H9 (cell line): ENCODE measurements around the gene NR0B2. TPM values are rescaled to one million over a fixed set of nuclear protein-coding genes. Genes with fewer than 3 reads are reported as not detected.

Experiments used
- DNase-seq: peaks from one replicate; pipeline ENCODE4 v3.0.0-alpha.2; 2017
- H2AFZ ChIP-seq: one replicate; pipeline ENCODE4 v1.6.1; 2013; ENCODE audit warnings: mild to moderate bottlenecking, low read length, control low read depth, moderate library complexity
- H2AK5ac ChIP-seq: 2 replicates; pipeline ENCODE4 v1.6.1; 2013; ENCODE audit warnings: low read length, control low read depth, mixed read lengths; ENCODE audit not compliant: insufficient read length
- H2BK120ac ChIP-seq: one replicate; pipeline ENCODE4 v1.6.1; 2013; ENCODE audit warnings: low read depth, mild to moderate bottlenecking, low read length, control low read depth, inconsistent platforms; ENCODE audit not compliant: poor library complexity, severe bottlenecking
- H2BK12ac ChIP-seq: 2 replicates; pipeline ENCODE4 v1.6.1; 2013; ENCODE audit warnings: low read length, control low read depth, mixed read lengths, low read depth; ENCODE audit not compliant: insufficient read length
- H2BK15ac ChIP-seq: 2 replicates; pipeline ENCODE4 v1.6.1; 2013; ENCODE audit warnings: low read depth, low read length, control low read depth
- H2BK20ac ChIP-seq: one replicate; pipeline ENCODE4 v1.6.1; 2013; ENCODE audit warnings: low read depth, mild to moderate bottlenecking, low read length, control low read depth, inconsistent platforms; ENCODE audit not compliant: poor library complexity, severe bottlenecking
- H2BK5ac ChIP-seq: 2 replicates; pipeline ENCODE4 v1.6.1; 2013; ENCODE audit warnings: low read length, control low read depth, mixed read lengths; ENCODE audit not compliant: insufficient read length
- H3K14ac ChIP-seq: 2 replicates; pipeline ENCODE4 v1.6.1; 2013; ENCODE audit warnings: low read length, control low read depth; ENCODE audit not compliant: insufficient read depth
- H3K18ac ChIP-seq: 2 replicates; pipeline ENCODE4 v1.6.1; 2013; ENCODE audit warnings: low read depth, mild to moderate bottlenecking, mixed read lengths, low read length, control low read depth; ENCODE audit not compliant: insufficient read length
- H3K23ac ChIP-seq: 2 replicates; pipeline ENCODE4 v1.6.1; 2013; ENCODE audit warnings: low read length, control low read depth, mixed read lengths, low read depth; ENCODE audit not compliant: insufficient read length
- H3K23me2 ChIP-seq: 2 replicates; pipeline ENCODE4 v1.6.1; 2013; ENCODE audit warnings: low read depth, mild to moderate bottlenecking, mixed read lengths, low read length, control low read depth; ENCODE audit not compliant: insufficient read length, poor library complexity, severe bottlenecking
- H3K27ac ChIP-seq: 2 replicates; pipeline ENCODE4 v1.5.1; 2013; ENCODE audit warnings: low read length, control low read depth, mixed read lengths, low read depth; ENCODE audit not compliant: insufficient read length
- H3K27me3 ChIP-seq: 2 replicates; pipeline ENCODE4 v1.6.1; 2013; ENCODE audit warnings: low read length, control low read depth, inconsistent platforms; ENCODE audit not compliant: insufficient read depth
- H3K4ac ChIP-seq: 2 replicates; pipeline ENCODE4 v1.6.1; 2013; ENCODE audit warnings: low read depth, mild to moderate bottlenecking, control low read depth, inconsistent platforms, low read length, moderate library complexity
- H3K4me1 ChIP-seq: 2 replicates; pipeline ENCODE4 v1.6.1; 2013; ENCODE audit warnings: low read length, control low read depth, inconsistent platforms; ENCODE audit not compliant: insufficient read depth
- H3K4me2 ChIP-seq: 2 replicates; pipeline ENCODE4 v1.6.1; 2013; ENCODE audit warnings: low read length, control low read depth, mixed read lengths; ENCODE audit not compliant: insufficient read length, insufficient read depth
- H3K56ac ChIP-seq: 2 replicates; pipeline ENCODE4 v1.6.1; 2013; ENCODE audit warnings: low read depth, mild to moderate bottlenecking, mixed read lengths, low read length, control low read depth; ENCODE audit not compliant: insufficient read length
- H3K79me1 ChIP-seq: 2 replicates; pipeline ENCODE4 v1.6.1; 2013; ENCODE audit warnings: low read depth, mild to moderate bottlenecking, moderate library complexity, low read length, control low read depth, inconsistent platforms; ENCODE audit not compliant: insufficient read depth, poor library complexity, severe bottlenecking
- H3K79me2 ChIP-seq: 2 replicates; pipeline ENCODE4 v1.6.1; 2013; ENCODE audit warnings: low read length, control low read depth, inconsistent platforms; ENCODE audit not compliant: insufficient read depth
- H3K9ac ChIP-seq: 2 replicates; pipeline ENCODE4 v1.6.1; 2013; ENCODE audit warnings: low read length, control low read depth, mixed read lengths; ENCODE audit not compliant: insufficient read length; ENCODE audit errors: extremely low read depth
- H3K9me3 ChIP-seq: one replicate; pipeline ENCODE4 v1.6.1; 2013; ENCODE audit warnings: low read depth, low read length, inconsistent platforms; ENCODE audit not compliant: control insufficient read depth
- H3T11ph ChIP-seq: one replicate; pipeline ENCODE4 v1.6.1; 2013; ENCODE audit warnings: mild to moderate bottlenecking, low read length, control low read depth, inconsistent platforms
- H4K20me1 ChIP-seq: one replicate; pipeline ENCODE4 v1.6.1; 2013; ENCODE audit not compliant: control insufficient read depth, insufficient read length, insufficient read depth
- H4K5ac ChIP-seq: 2 replicates; pipeline ENCODE4 v1.6.1; 2013; ENCODE audit warnings: low read depth, mild to moderate bottlenecking, mixed read lengths, low read length, control low read depth; ENCODE audit not compliant: insufficient read length
- H4K8ac ChIP-seq: replicated peaks from 2 replicates; pipeline ENCODE4 v1.6.1; 2013; ENCODE audit warnings: low read length, control low read depth, mixed read lengths, low read depth; ENCODE audit not compliant: insufficient read length
- H4K91ac ChIP-seq: 2 replicates; pipeline ENCODE4 v1.6.1; 2013; ENCODE audit warnings: low read depth, mild to moderate bottlenecking, moderate library complexity, mixed read lengths, low read length, control low read depth; ENCODE audit not compliant: insufficient read length
- H3K27ac Mint-ChIP-seq, 3 experiments: 2 replicates in 2 of 3; 3 replicates in 1 of 3; pipeline ENCODE4 v1.8.0; 2020 to 2021; ENCODE audit warnings: mixed read lengths in 3 of 3, mild to moderate bottlenecking in 1 of 3, moderate library complexity in 1 of 3
- H3K27me3 Mint-ChIP-seq: 2 replicates; pipeline ENCODE4 v1.8.0; 2021; ENCODE audit warnings: low read depth, mild to moderate bottlenecking, moderate library complexity, mixed read lengths
- H3K36me3 Mint-ChIP-seq, 3 experiments: 2 replicates in 2 of 3; 3 replicates in 1 of 3; pipeline ENCODE4 v1.8.0; 2020 to 2021; ENCODE audit warnings: low read depth in 3 of 3, mixed read lengths in 3 of 3; ENCODE audit not compliant: insufficient read depth in 1 of 3
- H3K4me1 Mint-ChIP-seq, 2 experiments: 2 replicates each; pipeline ENCODE4 v1.8.0; 2020; ENCODE audit warnings: mixed read lengths in 2 of 2
- H3K4me3 Mint-ChIP-seq, 2 experiments: 2 replicates in 1 of 2; 3 replicates in 1 of 2; pipeline ENCODE4 v1.8.0; 2020 to 2021; ENCODE audit warnings: mild to moderate bottlenecking in 2 of 2, mixed read lengths in 2 of 2, moderate library complexity in 1 of 2
- H3K9me3 Mint-ChIP-seq, 2 experiments: 2 replicates in 1 of 2; 3 replicates in 1 of 2; pipeline ENCODE4 v1.8.0; 2020; ENCODE audit warnings: mild to moderate bottlenecking in 2 of 2, mixed read lengths in 2 of 2, moderate library complexity in 1 of 2
- WGBS: extraction: QIAGEN DNeasy Blood & Tissue Kit; methylation state at CpG from one replicate; pipeline ENCODE4 v1.1.7; 2013; ENCODE audit warnings: missing lambda C conversion rate, low lambda C conversion rate, mixed read lengths; ENCODE audit not compliant: insufficient read length; ENCODE audit errors: extremely low coverage; 5-methylcytosine and 5-hydroxymethylcytosine counted together
- total RNA-seq: library from RNA; stranded (reverse); gene quantifications from 2 replicates; pipeline ENCODE4 v1.2.1, GENCODE V29; 2021
- TF ChIP-seq, protein P1 (sequence below): fragments of 200-600 bp; sonication (generic); conservative IDR thresholded peaks from 3 replicates; pipeline ENCODE4 v1.8.0; 2021; ENCODE audit warnings: antibody characterized with exemption, mild to moderate bottlenecking

Gene NR0B2
- total RNA-seq, 1 experiment from 2014 or later: not detected

DNA sequence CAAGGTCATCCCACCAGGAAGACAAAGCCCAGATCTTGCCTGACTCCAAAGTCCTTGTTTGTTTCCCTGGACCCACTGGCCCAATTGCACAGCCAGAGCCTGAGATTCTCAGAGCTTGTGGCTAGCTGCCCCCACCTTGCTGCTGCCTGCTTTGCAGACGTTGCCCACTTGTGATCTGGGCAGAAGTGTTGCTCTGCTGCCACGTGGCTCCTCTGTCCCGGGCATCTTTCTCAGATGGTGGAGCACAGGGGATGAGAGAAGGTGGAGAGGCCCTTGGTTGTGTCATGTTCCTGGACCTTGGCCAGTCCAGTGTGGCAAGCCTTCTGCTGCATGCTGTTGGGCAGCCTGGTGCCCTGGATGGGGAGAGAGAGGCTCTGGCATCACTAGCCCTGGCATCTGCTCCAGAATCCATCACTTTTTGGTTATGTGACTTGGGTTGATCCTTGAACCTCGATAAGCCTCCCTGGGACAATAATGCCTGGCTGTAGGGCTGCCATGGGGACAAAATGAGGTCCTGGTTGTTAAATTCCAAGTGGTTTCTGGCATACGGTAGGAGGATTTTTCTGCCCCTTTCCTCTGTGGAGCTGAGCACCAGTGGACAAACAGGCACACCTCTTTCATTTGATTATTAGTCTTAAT lies 1.5 kb upstream of the NR0B2 start:
- H3K4me3 Mint-ChIP-seq: no peak overlapping the region
- no peak overlapping the region for H2BK20ac ChIP-seq
- H4K8ac ChIP-seq: no peak overlapping the region
- no peaks in the 10 kb centered on the region for H4K20me1 ChIP-seq
- H3K23me2 ChIP-seq: peaks cover 3% of the 10 kb centered on the region
- H3K9me3 Mint-ChIP-seq: no peaks in the 10 kb centered on the region
- no peaks in the 10 kb centered on the region for H3K79me1 ChIP-seq
- H3K9ac ChIP-seq: no peak overlapping the region
- H3K18ac ChIP-seq: no peak overlapping the region
- TF ChIP-seq, protein P1, sequence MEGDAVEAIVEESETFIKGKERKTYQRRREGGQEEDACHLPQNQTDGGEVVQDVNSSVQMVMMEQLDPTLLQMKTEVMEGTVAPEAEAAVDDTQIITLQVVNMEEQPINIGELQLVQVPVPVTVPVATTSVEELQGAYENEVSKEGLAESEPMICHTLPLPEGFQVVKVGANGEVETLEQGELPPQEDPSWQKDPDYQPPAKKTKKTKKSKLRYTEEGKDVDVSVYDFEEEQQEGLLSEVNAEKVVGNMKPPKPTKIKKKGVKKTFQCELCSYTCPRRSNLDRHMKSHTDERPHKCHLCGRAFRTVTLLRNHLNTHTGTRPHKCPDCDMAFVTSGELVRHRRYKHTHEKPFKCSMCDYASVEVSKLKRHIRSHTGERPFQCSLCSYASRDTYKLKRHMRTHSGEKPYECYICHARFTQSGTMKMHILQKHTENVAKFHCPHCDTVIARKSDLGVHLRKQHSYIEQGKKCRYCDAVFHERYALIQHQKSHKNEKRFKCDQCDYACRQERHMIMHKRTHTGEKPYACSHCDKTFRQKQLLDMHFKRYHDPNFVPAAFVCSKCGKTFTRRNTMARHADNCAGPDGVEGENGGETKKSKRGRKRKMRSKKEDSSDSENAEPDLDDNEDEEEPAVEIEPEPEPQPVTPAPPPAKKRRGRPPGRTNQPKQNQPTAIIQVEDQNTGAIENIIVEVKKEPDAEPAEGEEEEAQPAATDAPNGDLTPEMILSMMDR: no peak
- H3K4me2 ChIP-seq: no peak overlapping the region
- no peak overlapping the region for H2AFZ ChIP-seq
- H3K27me3 ChIP-seq: no peaks in the 10 kb centered on the region
- no peak overlapping the region for H4K5ac ChIP-seq
- no CpG with 5 or more reads among the region's 5 CpGs for WGBS
- H3K23ac ChIP-seq: no peak overlapping the region
- no peak overlapping the region for H2BK120ac ChIP-seq
- H3K4me1 ChIP-seq: no peaks in the 10 kb centered on the region
- no peak overlapping the region for H3K27ac Mint-ChIP-seq
- H3K36me3 Mint-ChIP-seq: no peaks in the 10 kb centered on the region
- H3K79me2 ChIP-seq: no peaks in the 10 kb centered on the region
- no peak overlapping the region for H3T11ph ChIP-seq
- H4K91ac ChIP-seq: no peak overlapping the region
- peaks cover 10% of the 10 kb centered on the region for H3K27me3 Mint-ChIP-seq
- H2BK15ac ChIP-seq: no peak overlapping the region
- H3K27ac ChIP-seq: no peak overlapping the region
- no peak overlapping the region for H3K56ac ChIP-seq
- no peak overlapping the region for H3K4ac ChIP-seq
- H3K14ac ChIP-seq: no peak overlapping the region
- DNase-seq: no peak
- no peaks in the 10 kb centered on the region for H3K4me1 Mint-ChIP-seq
- no peak overlapping the region for H2AK5ac ChIP-seq
- no peaks in the 10 kb centered on the region for H3K9me3 ChIP-seq
- no peak overlapping the region for H2BK5ac ChIP-seq
- no peak overlapping the region for H2BK12ac ChIP-seq
